WERI-Rb-1 (cell line): ENCODE measurements around the gene CCDC32.

Source experiments
- DNase-seq: peaks from one replicate; pipeline ENCODE4 v3.0.0-alpha.2; 2020
- H3K27ac ChIP-seq: fragments of 250-450 bp; sonication (Bioruptor Pico); 2 replicates; pipeline ENCODE4 v1.5.1; 2020; ENCODE audit warnings: mild to moderate bottlenecking, moderate library complexity
- H3K27me3 ChIP-seq: fragments of 250-450 bp; sonication (Bioruptor Pico); 2 replicates; pipeline ENCODE4 v1.5.1; 2021; ENCODE audit warnings: mild to moderate bottlenecking, low read depth, moderate library complexity; ENCODE audit not compliant: insufficient read depth, severe bottlenecking
- H3K36me3 ChIP-seq: fragments of 250-450 bp; sonication (Bioruptor Pico); 2 replicates; pipeline ENCODE4 v1.5.1; 2020; ENCODE audit warnings: mild to moderate bottlenecking, moderate library complexity
- H3K4me3 ChIP-seq: 2 replicates; pipeline ENCODE4 v1.5.1; 2011; ENCODE audit warnings: low read depth, mild to moderate bottlenecking, control low read depth, low read length
- H3K9me3 ChIP-seq: fragments of 250-450 bp; sonication (Bioruptor Pico); 2 replicates; pipeline ENCODE4 v1.5.1; 2021; ENCODE audit warnings: mild to moderate bottlenecking, moderate library complexity; ENCODE audit not compliant: severe bottlenecking
- TF ChIP-seq, protein P1 (sequence below): IDR thresholded peaks from 2 replicates; pipeline ENCODE4 v1.5.1; 2011; ENCODE audit warnings: low read depth, mild to moderate bottlenecking, control low read depth, inconsistent platforms, low read length

Gene CCDC32

DNA sequence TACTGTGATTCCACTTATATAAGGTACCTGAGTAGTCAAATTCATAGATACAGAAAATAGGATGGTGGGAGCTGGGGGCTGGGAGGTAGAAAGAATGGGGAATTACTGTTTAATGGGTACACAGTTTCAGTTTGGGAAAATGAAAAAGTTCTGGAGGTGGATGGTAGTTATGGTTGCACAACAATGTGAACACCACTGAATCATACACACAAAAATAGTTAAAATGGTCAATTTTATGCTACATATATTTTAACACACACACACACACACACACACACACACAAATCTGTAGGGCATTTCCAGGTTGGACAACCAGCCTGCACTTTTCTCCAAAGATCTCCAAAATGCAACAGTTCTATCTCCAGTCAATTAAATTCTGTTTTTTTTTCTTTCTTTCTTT is 1.4 kb downstream of the CCDC32 start:
- TF ChIP-seq, protein P1, sequence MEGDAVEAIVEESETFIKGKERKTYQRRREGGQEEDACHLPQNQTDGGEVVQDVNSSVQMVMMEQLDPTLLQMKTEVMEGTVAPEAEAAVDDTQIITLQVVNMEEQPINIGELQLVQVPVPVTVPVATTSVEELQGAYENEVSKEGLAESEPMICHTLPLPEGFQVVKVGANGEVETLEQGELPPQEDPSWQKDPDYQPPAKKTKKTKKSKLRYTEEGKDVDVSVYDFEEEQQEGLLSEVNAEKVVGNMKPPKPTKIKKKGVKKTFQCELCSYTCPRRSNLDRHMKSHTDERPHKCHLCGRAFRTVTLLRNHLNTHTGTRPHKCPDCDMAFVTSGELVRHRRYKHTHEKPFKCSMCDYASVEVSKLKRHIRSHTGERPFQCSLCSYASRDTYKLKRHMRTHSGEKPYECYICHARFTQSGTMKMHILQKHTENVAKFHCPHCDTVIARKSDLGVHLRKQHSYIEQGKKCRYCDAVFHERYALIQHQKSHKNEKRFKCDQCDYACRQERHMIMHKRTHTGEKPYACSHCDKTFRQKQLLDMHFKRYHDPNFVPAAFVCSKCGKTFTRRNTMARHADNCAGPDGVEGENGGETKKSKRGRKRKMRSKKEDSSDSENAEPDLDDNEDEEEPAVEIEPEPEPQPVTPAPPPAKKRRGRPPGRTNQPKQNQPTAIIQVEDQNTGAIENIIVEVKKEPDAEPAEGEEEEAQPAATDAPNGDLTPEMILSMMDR = no peak
- Histone ChIP-seq H3K27ac (no peak overlapping the region), H3K36me3 (peaks cover 3% of the 10 kb centered on the region; the same call in 1 of the 2 replicates), H3K27me3 (no peaks in the 10 kb centered on the region), H3K4me3 (no peak overlapping the region), H3K9me3 (no peaks in the 10 kb centered on the region)
- no peak for DNase-seq

DNA sequence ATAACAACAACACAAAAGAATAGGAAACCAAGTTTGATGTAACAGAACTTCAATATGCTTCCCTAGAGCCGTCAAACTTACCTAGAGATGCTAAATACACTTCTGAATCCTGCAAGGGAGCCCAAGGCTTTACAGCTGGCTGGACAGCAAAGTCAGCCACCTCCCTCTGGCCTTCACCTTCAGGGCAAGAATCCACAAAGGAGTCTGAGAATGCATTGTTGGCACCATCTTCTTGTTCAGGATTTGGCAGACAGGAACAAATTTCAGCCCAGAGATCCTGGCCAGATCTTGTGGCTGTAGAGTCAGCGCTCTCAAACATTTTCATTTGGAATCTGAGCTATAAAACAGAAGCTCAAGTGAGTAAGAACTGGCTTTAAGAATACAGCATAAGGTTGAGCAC is 2.2 kb downstream of the CCDC32 start:
- Histone ChIP-seq H3K27me3 (no peaks in the 10 kb centered on the region), H3K9me3 (no peaks in the 10 kb centered on the region), H3K36me3 (peaks cover 3% of the 10 kb centered on the region; the same call in 1 of the 2 replicates), H3K27ac (no peak overlapping the region), H3K4me3 (no peak overlapping the region)
- DNase-seq = no peak
- TF ChIP-seq, protein P1 = no peak

DNA sequence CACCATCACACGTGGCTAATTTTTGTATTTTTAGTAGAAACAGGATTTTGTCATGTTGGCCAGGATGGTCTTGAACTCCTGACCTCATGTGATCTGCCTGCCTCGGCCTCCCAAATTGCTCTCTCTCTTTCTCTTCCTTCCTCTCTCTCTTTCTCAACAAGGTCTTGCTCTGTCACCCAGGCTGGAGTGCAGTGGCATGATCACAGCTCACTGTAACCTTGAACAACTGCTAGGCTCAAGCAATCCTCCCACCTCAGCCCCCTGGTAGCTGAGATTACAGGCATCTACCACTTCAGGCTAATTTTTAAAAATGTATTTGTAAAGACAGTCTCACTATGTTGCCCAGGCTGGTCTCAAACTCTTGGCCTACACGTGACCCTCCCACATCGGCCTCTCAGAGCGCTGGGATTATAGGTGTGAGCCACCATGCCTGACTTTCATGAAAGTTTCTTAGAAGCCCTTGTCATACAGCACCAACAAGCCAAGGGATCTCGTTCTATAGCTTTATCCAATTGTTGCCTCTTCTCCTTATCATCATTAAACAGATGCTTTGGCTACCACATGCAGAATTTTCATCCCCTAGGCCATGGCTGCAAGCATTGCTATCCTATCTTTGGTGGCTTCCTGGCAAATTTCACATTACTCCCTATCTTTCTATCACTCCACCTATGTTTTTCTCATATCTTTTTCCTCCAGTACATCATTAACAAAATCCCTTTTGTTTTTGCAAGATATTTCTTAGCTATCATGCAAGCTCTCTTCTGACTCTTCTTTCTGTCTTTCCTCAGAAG is 5.7 kb downstream of the CCDC32 start:
- H3K27ac ChIP-seq = no peak overlapping the region
- H3K36me3 ChIP-seq = peaks cover 9% of the 10 kb centered on the region
- no peaks in the 10 kb centered on the region for H3K27me3 ChIP-seq
- TF ChIP-seq, protein P1 = no peak
- H3K4me3 ChIP-seq = no peak overlapping the region
- no peaks in the 10 kb centered on the region for H3K9me3 ChIP-seq
- no peak for DNase-seq

DNA sequence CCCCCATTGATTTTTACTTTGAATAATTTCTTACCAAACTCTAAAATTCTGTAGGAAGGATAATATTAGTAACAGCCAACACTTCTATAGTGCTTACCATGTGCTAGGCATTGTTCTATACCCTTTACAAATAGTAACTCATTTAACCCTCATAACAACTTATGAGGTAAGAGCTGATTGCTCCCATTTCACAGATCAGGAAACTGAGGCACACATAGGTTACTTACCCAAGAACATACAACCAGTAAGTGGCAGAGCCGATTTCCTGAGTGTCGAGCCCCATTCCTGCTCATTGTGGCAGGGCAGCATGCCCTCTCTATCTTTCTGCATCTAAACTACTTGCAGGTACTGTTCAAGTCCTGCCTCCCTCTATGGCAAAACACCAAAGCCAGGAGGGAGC is 9.0 kb downstream of the CCDC32 start:
- Histone ChIP-seq H3K36me3 (peaks cover 6% of the 10 kb centered on the region), H3K4me3 (no peak overlapping the region), H3K27me3 (no peaks in the 10 kb centered on the region), H3K27ac (no peak overlapping the region), H3K9me3 (no peaks in the 10 kb centered on the region)
- no peak for DNase-seq
- TF ChIP-seq, protein P1 = no peak

DNA sequence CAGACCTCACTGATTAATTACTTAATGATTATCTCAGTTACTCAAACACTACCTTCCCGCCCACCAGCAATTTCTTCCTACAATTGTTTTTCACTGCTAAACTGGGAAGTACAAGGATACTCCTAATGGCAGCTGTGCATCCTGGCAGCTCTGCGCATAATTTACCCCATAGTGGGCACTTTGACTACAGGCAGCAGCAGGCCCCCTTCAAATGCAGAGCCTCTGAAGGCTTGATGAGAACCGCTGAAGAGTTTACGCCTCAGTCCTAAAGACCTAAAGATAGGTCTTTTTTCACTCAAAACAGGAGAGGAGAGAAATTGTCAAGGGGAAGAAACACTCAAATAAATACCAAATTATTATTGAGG is 10.7 kb downstream of the CCDC32 start:
- TF ChIP-seq, protein P1 = no peak
- no peak for DNase-seq
- H3K27me3 ChIP-seq = no peaks in the 10 kb centered on the region
- H3K4me3 ChIP-seq = no peak overlapping the region
- peaks cover 6% of the 10 kb centered on the region; the same call in 1 of the 2 replicates for H3K36me3 ChIP-seq
- H3K9me3 ChIP-seq = no peaks in the 10 kb centered on the region
- no peak overlapping the region for H3K27ac ChIP-seq
